HCT116 (cell line): ENCODE results near the gene FMN1. TPM values are rescaled to one million over a fixed set of nuclear protein-coding genes. Genes with fewer than 3 reads are reported as not detected.

Experiments used
- ATAC-seq: fragments of 200-7000 bp; cut with Tn5 transposase; 2 replicates; pipeline ENCODE4 v1.9.1; 2020; ENCODE audit warnings: mild to moderate bottlenecking, moderate library complexity
- BruUV-seq: library from RNA; stranded (reverse); fragments of 400-500 nt; replicated peaks from 2 replicates; lab custom pipeline; 2021; lab: Mats Ljungman, UMichigan
- CTCF ChIA-PET: fragments of 300-600 bp; sonication (Branson Sonifier 250); formaldehyde crosslinking; loops from one replicate; lab custom pipeline; 2021; ENCODE audit warnings: antibody characterized with exemption; lab: Charles Lee
- POLR2A ChIA-PET: fragments of 300-600, 350-600 bp; sonication (Branson Sonifier 250); formaldehyde crosslinking; loops from one replicate; lab custom pipeline; 2021; ENCODE audit warnings: antibody characterized with exemption; lab: Charles Lee
- RAD21 ChIA-PET, 2 experiments: fragments of 300-600 bp; sonication (Branson Sonifier 250); formaldehyde crosslinking; loops; one replicate each; lab custom pipeline; 2023; ENCODE audit warnings: low total read pairs in 2 of 2; ENCODE audit not compliant: uncharacterized antibody in 2 of 2, unreplicated experiment in 2 of 2, low non-redundant PET in 1 of 2; lab: Charles Lee
- DNase-seq: peaks from one replicate; pipeline ENCODE4 v3.0.0-alpha.2; 2010; ENCODE audit warnings: low read depth, low spot score
- H2AFZ ChIP-seq: fragments of 200-600 bp; shearing (Covaris generic), sonication (generic); 2 replicates; pipeline ENCODE4 v1.6.1; 2017; ENCODE audit warnings: low read depth, mixed run types, mixed read lengths, antibody characterized with exemption, low read length; ENCODE audit not compliant: poor library complexity, severe bottlenecking
- H3K27ac ChIP-seq: 2 replicates; pipeline ENCODE4 v1.5.1; 2012; ENCODE audit warnings: low read depth, low read length
- H3K27me3 ChIP-seq: fragments of 200-600 bp; sonication (generic); 2 replicates; pipeline ENCODE4 v1.6.1; 2016; ENCODE audit warnings: mixed run types, low read length, mixed read lengths; ENCODE audit not compliant: insufficient read depth
- H3K36me3 ChIP-seq, 2 experiments: fragments of 200-500 bp in 1 of 2; fragments of 200-600 bp in 1 of 2; sonication (Bioruptor generic) in 1 of 2; sonication (generic) in 1 of 2; 2 replicates each; pipeline versions ENCODE4 v1.5.1 to v1.6.1; 2014 to 2016; ENCODE audit warnings: low read length in 2 of 2, inconsistent platforms in 1 of 2, mixed read lengths in 1 of 2, mixed run types in 1 of 2; ENCODE audit not compliant: insufficient read depth in 2 of 2, control insufficient read depth in 1 of 2
- H3K4me1 ChIP-seq, 2 experiments: fragments of 200-600 bp in 1 of 2; sonication (generic) in 1 of 2; 2 replicates each; pipeline versions ENCODE4 v1.5.1 to v1.6.1; 2012 to 2017; ENCODE audit warnings: low read length in 2 of 2, inconsistent platforms in 1 of 2, mild to moderate bottlenecking in 1 of 2, mixed read lengths in 1 of 2, mixed run types in 1 of 2, moderate library complexity in 1 of 2; ENCODE audit not compliant: insufficient read depth in 2 of 2, control insufficient read depth in 1 of 2
- H3K4me2 ChIP-seq: fragments of 200-600 bp; sonication (generic); 2 replicates; pipeline ENCODE4 v1.6.1; 2017; ENCODE audit warnings: mixed run types, low read length, mixed read lengths
- H3K4me3 ChIP-seq, 2 experiments: fragments of 200-600 bp in 1 of 2; sonication (generic) in 1 of 2; replicated peaks in 1 of 2; 2 replicates each; pipeline ENCODE4 v1.5.1; 2011 to 2016; ENCODE audit warnings: low read length in 2 of 2, control low read depth in 1 of 2, low read depth in 1 of 2, mild to moderate bottlenecking in 1 of 2, mixed read lengths in 1 of 2, mixed run types in 1 of 2
- H3K79me2 ChIP-seq: fragments of 200-600 bp; sonication (generic); 2 replicates; pipeline ENCODE4 v1.6.1; 2017; ENCODE audit warnings: mild to moderate bottlenecking, mixed run types, low read length, moderate library complexity, mixed read lengths; ENCODE audit not compliant: insufficient read depth
- H3K9ac ChIP-seq: fragments of 200-600 bp; sonication (generic); 2 replicates; pipeline ENCODE4 v1.6.1; 2016; ENCODE audit warnings: low read length, mixed read lengths
- H3K9me2 ChIP-seq: fragments of 200-600 bp; sonication (generic), shearing (Covaris generic); 2 replicates; pipeline ENCODE4 v1.6.1; 2017; ENCODE audit warnings: mixed run types, mild to moderate bottlenecking, moderate library complexity; ENCODE audit not compliant: insufficient read depth
- H3K9me3 ChIP-seq, 2 experiments: fragments of 200-500 bp in 1 of 2; fragments of 200-600 bp in 1 of 2; sonication (Bioruptor generic) in 1 of 2; sonication (generic) in 1 of 2; 2 replicates each; pipeline ENCODE4 v1.6.1; 2014 to 2017; ENCODE audit warnings: low read length in 2 of 2, mixed read lengths in 2 of 2, inconsistent platforms in 1 of 2, low read depth in 1 of 2, mild to moderate bottlenecking in 1 of 2, mixed run types in 1 of 2, moderate library complexity in 1 of 2; ENCODE audit not compliant: control insufficient read depth in 1 of 2, insufficient read depth in 1 of 2
- H4K20me1 ChIP-seq: fragments of 200-600 bp; sonication (generic), shearing (Covaris generic); 2 replicates; pipeline ENCODE4 v1.6.1; 2017; ENCODE audit warnings: mixed run types, mild to moderate bottlenecking, moderate library complexity; ENCODE audit not compliant: insufficient read depth
- ATF3 ChIP-seq: IDR thresholded peaks from 2 replicates; pipeline ENCODE4 v1.6.1; 2012
- CBX3 ChIP-seq: IDR thresholded peaks from 2 replicates; pipeline ENCODE4 v1.6.1; 2012; ENCODE audit warnings: low read depth
- CEBPB ChIP-seq: IDR thresholded peaks from 2 replicates; pipeline ENCODE4 v1.6.1; 2012; ENCODE audit warnings: low read depth
- EGR1 ChIP-seq: IDR thresholded peaks from 2 replicates; pipeline ENCODE4 v1.6.1; 2012; ENCODE audit warnings: low read depth
- ELF1 ChIP-seq: IDR thresholded peaks from 2 replicates; pipeline ENCODE4 v1.6.1; 2012; ENCODE audit warnings: low read depth, borderline replicate concordance
- MAX ChIP-seq: IDR thresholded peaks from 2 replicates; pipeline ENCODE4 v1.6.1; 2012
- POLR2A ChIP-seq: IDR thresholded peaks from 2 replicates; pipeline ENCODE4 v1.7.0; 2011; ENCODE audit warnings: borderline replicate concordance; ENCODE audit not compliant: insufficient read depth, insufficient read length; ENCODE audit errors: extremely low read depth
- RAD21 ChIP-seq: IDR thresholded peaks from 2 replicates; pipeline ENCODE4 v1.6.1; 2012; ENCODE audit warnings: low read depth, mild to moderate bottlenecking
- SP1 ChIP-seq: IDR thresholded peaks from 2 replicates; pipeline ENCODE4 v1.6.1; 2012; ENCODE audit warnings: low read depth
- ZBTB33 ChIP-seq: IDR thresholded peaks from 2 replicates; pipeline ENCODE4 v1.6.1; 2011; ENCODE audit warnings: mild to moderate bottlenecking, low read length, moderate library complexity; ENCODE audit not compliant: insufficient replicate concordance; ENCODE audit errors: extremely low read depth
- ZFX ChIP-seq: fragments of 450-650 bp; IDR thresholded peaks from 2 replicates; pipeline ENCODE4 v1.6.1; 2017
- intact Hi-C: fragments of 100-400 bp; cut with micrococcal nuclease; formaldehyde crosslinking; loops from 2 replicates; pipeline ENCODE4 v1.10.0; 2022
- total RNA-seq: library from RNA; stranded (reverse); gene quantifications from one replicate; pipeline ENCODE4 v1.2.1, GENCODE V29; 2021; ENCODE audit not compliant: unreplicated experiment
- TF ChIP-seq, protein P1 (sequence below): IDR thresholded peaks from 2 replicates; pipeline ENCODE4 v1.6.1; 2012; ENCODE audit warnings: low read depth

FMN1 gene
- total RNA-seq, 1 experiment from 2014 or later, result 0.39 TPM

GRCh38 chr15:33107950-33108349 is 86.6 kb downstream of the FMN1 start (continued):
- TF ChIP-seq ZBTB33, result no peak
- TF ChIP-seq, protein P1, sequence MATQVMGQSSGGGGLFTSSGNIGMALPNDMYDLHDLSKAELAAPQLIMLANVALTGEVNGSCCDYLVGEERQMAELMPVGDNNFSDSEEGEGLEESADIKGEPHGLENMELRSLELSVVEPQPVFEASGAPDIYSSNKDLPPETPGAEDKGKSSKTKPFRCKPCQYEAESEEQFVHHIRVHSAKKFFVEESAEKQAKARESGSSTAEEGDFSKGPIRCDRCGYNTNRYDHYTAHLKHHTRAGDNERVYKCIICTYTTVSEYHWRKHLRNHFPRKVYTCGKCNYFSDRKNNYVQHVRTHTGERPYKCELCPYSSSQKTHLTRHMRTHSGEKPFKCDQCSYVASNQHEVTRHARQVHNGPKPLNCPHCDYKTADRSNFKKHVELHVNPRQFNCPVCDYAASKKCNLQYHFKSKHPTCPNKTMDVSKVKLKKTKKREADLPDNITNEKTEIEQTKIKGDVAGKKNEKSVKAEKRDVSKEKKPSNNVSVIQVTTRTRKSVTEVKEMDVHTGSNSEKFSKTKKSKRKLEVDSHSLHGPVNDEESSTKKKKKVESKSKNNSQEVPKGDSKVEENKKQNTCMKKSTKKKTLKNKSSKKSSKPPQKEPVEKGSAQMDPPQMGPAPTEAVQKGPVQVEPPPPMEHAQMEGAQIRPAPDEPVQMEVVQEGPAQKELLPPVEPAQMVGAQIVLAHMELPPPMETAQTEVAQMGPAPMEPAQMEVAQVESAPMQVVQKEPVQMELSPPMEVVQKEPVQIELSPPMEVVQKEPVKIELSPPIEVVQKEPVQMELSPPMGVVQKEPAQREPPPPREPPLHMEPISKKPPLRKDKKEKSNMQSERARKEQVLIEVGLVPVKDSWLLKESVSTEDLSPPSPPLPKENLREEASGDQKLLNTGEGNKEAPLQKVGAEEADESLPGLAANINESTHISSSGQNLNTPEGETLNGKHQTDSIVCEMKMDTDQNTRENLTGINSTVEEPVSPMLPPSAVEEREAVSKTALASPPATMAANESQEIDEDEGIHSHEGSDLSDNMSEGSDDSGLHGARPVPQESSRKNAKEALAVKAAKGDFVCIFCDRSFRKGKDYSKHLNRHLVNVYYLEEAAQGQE, result no peak
- TF ChIP-seq CEBPB, result no peak

DNA sequence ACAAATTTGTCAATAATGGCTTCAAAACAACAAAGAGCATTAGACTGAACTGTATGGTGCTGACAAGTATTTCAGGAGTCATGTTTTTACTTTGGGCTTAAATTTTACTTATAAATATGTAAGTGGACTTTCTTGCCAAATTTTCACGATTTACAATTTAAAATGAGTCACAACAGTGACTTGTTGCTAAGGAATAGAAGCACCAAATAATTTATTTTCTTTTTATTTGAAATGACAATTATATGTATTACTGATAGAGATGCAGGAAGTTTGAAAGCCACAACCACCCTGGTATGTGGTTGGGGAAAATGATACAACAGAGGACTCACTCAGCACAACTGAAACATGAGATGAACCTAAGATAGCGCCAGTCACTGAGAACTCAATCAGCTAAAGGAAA is 90.3 kb downstream of the FMN1 start:
- ChIA-PET RAD21 (no interaction called here), CTCF (interaction anchor here (1.1 kb wide), 1 partner anchor 18 kb away, joined by 3 read pairs; no protein-coding TSS in a partner anchor), POLR2A (no interaction called here)
- DNase-seq, result peak; percentile 19
- Histone ChIP-seq H3K79me2 (no peaks in the 10 kb centered on the region), H3K36me3 (no peaks in the 10 kb centered on the region), H3K4me3 (no peak overlapping the region), H3K9me3 (no peaks in the 10 kb centered on the region), H3K27me3 (no peaks in the 10 kb centered on the region), H3K9me2 (no peaks in the 10 kb centered on the region), H3K4me1 (peaks cover 0 to 9% of the 10 kb centered on the region in 2 experiments; a peak in 2 of 4 replicates), H3K27ac (no peak overlapping the region), H4K20me1 (no peaks in the 10 kb centered on the region), H3K4me2 (peak overlapping the region; percentile 27; the same call in 1 of the 2 replicates), H2AFZ (no peak overlapping the region), H3K9ac (no peak overlapping the region)
- peak; percentile 60 for ATAC-seq
- no peak for TF ChIP-seq MAX
- TF ChIP-seq SP1, result no peak; the same call in 1 of the 2 replicates
- TF ChIP-seq ATF3, result no peak
- TF ChIP-seq POLR2A, result no peak
- no peak for TF ChIP-seq ZFX
- no peak for TF ChIP-seq EGR1
- TF ChIP-seq ELF1, result no peak
- no peak for TF ChIP-seq ZBTB33
- no peak for TF ChIP-seq CEBPB
- TF ChIP-seq, protein P1, result no peak
- TF ChIP-seq RAD21, result no peak
- no peak for TF ChIP-seq CBX3
- no TSS peak for BruUV-seq
- intact Hi-C loops, result no loop called here
